22Rv1 (cell line): ENCODE measurements around the gene KLF6.

Experiments
- ZFX ChIP-seq: fragments of 450-650 bp; IDR thresholded peaks from 2 replicates; pipeline ENCODE4 v1.6.1; 2017; ENCODE audit warnings: antibody characterized with exemption, borderline replicate concordance
- TF ChIP-seq, protein P1 (sequence below): fragments of 450-650 bp; IDR thresholded peaks from 2 replicates; pipeline ENCODE4 v1.5.1; 2017; ENCODE audit warnings: mild to moderate bottlenecking

- TF ChIP-seq, protein P1, sequence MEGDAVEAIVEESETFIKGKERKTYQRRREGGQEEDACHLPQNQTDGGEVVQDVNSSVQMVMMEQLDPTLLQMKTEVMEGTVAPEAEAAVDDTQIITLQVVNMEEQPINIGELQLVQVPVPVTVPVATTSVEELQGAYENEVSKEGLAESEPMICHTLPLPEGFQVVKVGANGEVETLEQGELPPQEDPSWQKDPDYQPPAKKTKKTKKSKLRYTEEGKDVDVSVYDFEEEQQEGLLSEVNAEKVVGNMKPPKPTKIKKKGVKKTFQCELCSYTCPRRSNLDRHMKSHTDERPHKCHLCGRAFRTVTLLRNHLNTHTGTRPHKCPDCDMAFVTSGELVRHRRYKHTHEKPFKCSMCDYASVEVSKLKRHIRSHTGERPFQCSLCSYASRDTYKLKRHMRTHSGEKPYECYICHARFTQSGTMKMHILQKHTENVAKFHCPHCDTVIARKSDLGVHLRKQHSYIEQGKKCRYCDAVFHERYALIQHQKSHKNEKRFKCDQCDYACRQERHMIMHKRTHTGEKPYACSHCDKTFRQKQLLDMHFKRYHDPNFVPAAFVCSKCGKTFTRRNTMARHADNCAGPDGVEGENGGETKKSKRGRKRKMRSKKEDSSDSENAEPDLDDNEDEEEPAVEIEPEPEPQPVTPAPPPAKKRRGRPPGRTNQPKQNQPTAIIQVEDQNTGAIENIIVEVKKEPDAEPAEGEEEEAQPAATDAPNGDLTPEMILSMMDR: no peak
- TF ChIP-seq ZFX: no peak
These were observed 29.2 kb upstream of the KLF6 start for GRCh38 chr10:3813986-3814837.
